LNCAP (cell line): ENCODE results near the gene DLX5.

Experiments used
- TF ChIP-seq, protein P1 (sequence below): fragments of 450-650 bp; IDR thresholded peaks from 2 replicates; pipeline ENCODE4 v1.5.1; 2017; ENCODE audit warnings: mild to moderate bottlenecking

DLX5 gene

GRCh38 chr7:97015756-97016380, 8.8 kb downstream of the DLX5 start:
- TF ChIP-seq, protein P1, sequence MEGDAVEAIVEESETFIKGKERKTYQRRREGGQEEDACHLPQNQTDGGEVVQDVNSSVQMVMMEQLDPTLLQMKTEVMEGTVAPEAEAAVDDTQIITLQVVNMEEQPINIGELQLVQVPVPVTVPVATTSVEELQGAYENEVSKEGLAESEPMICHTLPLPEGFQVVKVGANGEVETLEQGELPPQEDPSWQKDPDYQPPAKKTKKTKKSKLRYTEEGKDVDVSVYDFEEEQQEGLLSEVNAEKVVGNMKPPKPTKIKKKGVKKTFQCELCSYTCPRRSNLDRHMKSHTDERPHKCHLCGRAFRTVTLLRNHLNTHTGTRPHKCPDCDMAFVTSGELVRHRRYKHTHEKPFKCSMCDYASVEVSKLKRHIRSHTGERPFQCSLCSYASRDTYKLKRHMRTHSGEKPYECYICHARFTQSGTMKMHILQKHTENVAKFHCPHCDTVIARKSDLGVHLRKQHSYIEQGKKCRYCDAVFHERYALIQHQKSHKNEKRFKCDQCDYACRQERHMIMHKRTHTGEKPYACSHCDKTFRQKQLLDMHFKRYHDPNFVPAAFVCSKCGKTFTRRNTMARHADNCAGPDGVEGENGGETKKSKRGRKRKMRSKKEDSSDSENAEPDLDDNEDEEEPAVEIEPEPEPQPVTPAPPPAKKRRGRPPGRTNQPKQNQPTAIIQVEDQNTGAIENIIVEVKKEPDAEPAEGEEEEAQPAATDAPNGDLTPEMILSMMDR = no peak

DNA sequence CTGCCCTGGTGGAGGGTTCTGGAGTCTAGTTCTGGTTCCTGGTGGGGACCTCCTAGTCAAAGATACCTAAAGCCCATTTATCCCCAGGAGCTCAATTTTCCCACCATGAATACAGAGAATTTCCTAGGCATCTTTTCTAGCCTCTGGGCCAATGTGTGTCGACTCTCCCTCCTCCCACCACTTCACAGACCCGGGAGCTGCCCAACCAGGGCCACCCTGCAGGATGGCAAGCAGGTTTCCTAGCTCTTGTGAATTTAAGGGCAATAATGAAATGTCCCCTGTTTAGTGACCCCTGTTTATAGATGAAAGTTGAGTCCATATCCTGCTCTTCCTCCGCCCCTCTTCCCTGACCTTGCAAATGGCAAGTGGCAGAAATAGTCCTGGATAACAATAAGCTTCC, 9.4 kb downstream of the DLX5 start:
- TF ChIP-seq, protein P1 = no peak

GRCh38 chr7:97014145-97014750, 10.4 kb downstream of the DLX5 start:
- TF ChIP-seq, protein P1 = no peak

- TF ChIP-seq, protein P1 = no peak
These were observed 10.8 kb downstream of the DLX5 start for GRCh38 chr7:97013845-97014134.

GRCh38 chr7:97013134-97013844, 11.3 kb downstream of the DLX5 start:
- TF ChIP-seq, protein P1 = no peak

DNA sequence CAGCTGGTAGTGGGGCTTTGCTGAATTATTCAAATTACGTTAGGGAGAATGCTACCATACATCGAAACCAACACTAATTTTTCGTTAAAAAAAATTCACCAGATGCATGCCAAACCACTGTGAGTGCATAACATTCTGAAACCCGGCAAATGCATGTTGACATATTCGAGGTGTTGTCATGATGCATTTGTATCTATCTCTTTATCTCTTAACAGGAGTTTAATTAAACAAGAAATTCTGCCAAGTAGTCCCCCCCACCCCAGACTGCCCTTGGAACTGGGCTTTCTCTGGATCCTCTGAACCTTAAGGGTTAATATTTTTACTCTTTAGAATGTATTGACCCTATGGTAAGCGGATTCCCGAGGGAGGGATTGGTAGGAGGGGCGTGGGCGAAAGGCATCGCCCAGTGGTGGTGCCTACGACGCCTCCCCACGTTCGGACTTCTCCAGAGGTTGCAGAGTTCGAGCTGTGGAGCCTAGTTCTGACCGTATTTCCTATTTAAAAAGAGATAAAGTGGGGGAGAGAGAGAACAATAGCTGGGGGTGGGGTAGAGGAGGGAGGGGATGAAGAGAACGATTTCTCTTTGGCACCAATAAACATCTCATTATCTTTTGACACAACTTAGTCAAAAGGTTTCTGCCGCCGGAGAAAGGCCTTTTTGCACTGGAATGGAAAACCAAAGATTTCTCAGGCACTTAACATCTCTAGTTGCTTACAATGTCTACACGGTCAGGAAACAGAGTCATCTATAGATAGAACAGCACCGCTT, 12.1 kb downstream of the DLX5 start:
- TF ChIP-seq, protein P1 = no peak

DNA sequence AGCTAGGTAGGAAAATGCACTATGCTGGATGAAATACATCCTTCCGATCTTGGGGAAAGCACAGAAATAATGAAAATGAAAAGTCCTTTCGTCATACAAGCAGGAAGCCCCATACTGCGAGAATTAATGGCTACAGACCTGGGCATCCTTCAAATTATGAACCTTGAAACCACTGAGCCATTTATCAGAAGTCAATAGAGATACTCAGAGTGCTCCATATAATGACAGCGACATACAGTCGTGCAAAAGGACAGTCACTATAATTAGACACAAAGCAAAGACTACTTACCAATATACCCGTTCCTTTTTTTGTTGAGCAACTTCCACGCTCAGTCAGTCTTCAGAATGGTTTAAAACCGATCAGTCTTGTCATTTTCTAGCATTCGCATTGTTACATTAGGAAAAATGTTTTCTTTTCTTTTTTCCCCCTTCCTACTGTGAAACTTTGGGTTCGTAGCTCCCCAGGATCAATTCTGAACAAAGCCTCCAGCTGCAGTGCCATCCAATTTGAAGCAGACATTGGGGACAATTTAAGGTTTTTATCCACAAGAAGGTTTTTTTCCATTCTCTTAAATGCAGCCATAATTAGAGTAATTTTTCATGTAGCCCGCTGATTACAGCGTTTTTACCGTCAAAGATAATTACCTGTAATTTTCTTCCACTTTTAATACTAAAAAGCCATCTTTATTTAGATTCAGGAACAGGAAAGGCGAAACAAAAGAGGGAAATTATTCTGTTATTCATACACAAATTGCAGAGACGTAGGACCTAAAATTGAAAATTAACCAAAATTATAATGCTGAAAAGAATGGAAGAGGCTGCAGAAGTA, 12.9 kb downstream of the DLX5 start:
- TF ChIP-seq, protein P1 = no peak
